Left renal pelvis (tissue), 4 donors: ENCODE results near the gene PDE2A. TPM values are rescaled to one million over a fixed set of nuclear protein-coding genes. Genes with fewer than 3 reads are reported as not detected.

Source experiments
- polyA plus RNA-seq, 4 donors: library from polyadenylated mRNA; unstranded; fragments of 120-200 nt; gene quantifications; one replicate each; pipeline ENCODE4 v1.2.1, GENCODE V29; 2013; ENCODE audit not compliant: insufficient read length in 4 of 4

Gene PDE2A
- polyA plus RNA-seq, 4 donors: 10.4 to 16.3 (median 13.4) TPM

Other genes starting within 250 kb of the PDE2A start
- 10 to 100 TPM in 3 of 4 donors, 1 to 10 TPM in 1; 6.7 to 14.5 (median 13.7) TPM for gene CLPB, start 239.9 kb downstream of the PDE2A start, polyA plus RNA-seq
- 100 to 1,000 TPM in 1 of 4 donors, 10 to 100 TPM in 3; 68.3 to 108 (median 78.7) TPM for gene ARAP1, start 78.0 kb upstream of the PDE2A start, polyA plus RNA-seq
- 10 to 100 TPM; 20.1 to 89.9 (median 68.7) TPM for gene STARD10, start 119.6 kb upstream of the PDE2A start, polyA plus RNA-seq
- gene ATG16L2, start 140.0 kb upstream of the PDE2A start, polyA plus RNA-seq: 10 to 100 TPM; 22.8 to 45.9 (median 26.2) TPM